OCI-LY7 (cell line): ENCODE data around the gene ITSN1.

Experiments
- CTCF ChIP-seq: fragments of 200-600 bp; sonication (generic); conservative IDR thresholded peaks from 2 replicates; pipeline ENCODE4 v1.5.1; 2014; ENCODE audit warnings: mild to moderate bottlenecking, antibody characterized with exemption, low read length, moderate library complexity, mixed read lengths
- EZH2phosphoT487 ChIP-seq: fragments of 200-600 bp; sonication (generic); IDR thresholded peaks from 2 replicates; pipeline ENCODE4 v1.6.1; 2018; ENCODE audit warnings: low read depth, borderline replicate concordance, mild to moderate bottlenecking, mixed run types, antibody characterized with exemption, low read length, moderate library complexity, mixed read lengths

- no peak for TF ChIP-seq CTCF
- TF ChIP-seq EZH2phosphoT487, result no peak
Measured at GRCh38 chr21:33831962-33832659, 189.8 kb downstream of the ITSN1 start.
